Astrocyte of the hippocampus (primary cell): ENCODE data around the gene HTR2A.
A peak's percentile ranks its signal among the peaks of the same experiment; 100 is the strongest.
"Not testable (repeated sequence)": the region's sequence is repeated elsewhere in the genome, so short reads cannot be mapped to it uniquely, and the experiment has no call there.

ENCODE experiments used
- DNase-seq: peaks from one replicate; pipeline ENCODE4 v3.0.0; 2011; ENCODE audit warnings: low read depth, low spot score

HTR2A gene

GRCh38 chr13:46812301-46812797 is 84.5 kb downstream of the HTR2A start:
- no peak for DNase-seq

- no peak for DNase-seq
These were observed 86.4 kb downstream of the HTR2A start for GRCh38 chr13:46810440-46810839.

GRCh38 chr13:46804921-46805320 is 91.9 kb downstream of the HTR2A start:
- DNase-seq, result not testable (repeated sequence)

GRCh38 chr13:46804391-46804815 is 92.5 kb downstream of the HTR2A start:
- peak; percentile 93 for DNase-seq

GRCh38 chr13:46803586-46803985 is 93.3 kb downstream of the HTR2A start:
- DNase-seq, result peak; percentile 16

- DNase-seq, result no peak
These were observed 95.0 kb downstream of the HTR2A start for GRCh38 chr13:46801858-46802257.

GRCh38 chr13:46799139-46799538 is 97.7 kb downstream of the HTR2A start:
- no peak for DNase-seq

GRCh38 chr13:46797501-46798237 is 99.2 kb downstream of the HTR2A start:
- no peak for DNase-seq

GRCh38 chr13:46796515-46797474 is 100.1 kb downstream of the HTR2A start, which contains the start of gene ESD:
TSS of gene ESD (minus strand) at chr13:46797161. CDS start at chr13:46791413, 5,748 bp downstream.
- peak; percentile 96 for DNase-seq

- no peak for DNase-seq
These were observed 100.7 kb downstream of the HTR2A start for GRCh38 chr13:46796129-46796514.

GRCh38 chr13:46795321-46795720 is 101.5 kb downstream of the HTR2A start:
- peak; percentile 25 for DNase-seq

- no peak for DNase-seq
These were observed 113.3 kb downstream of the HTR2A start for GRCh38 chr13:46783504-46783903.

GRCh38 chr13:46782691-46783090 is 114.2 kb downstream of the HTR2A start:
- DNase-seq, result no peak

- no peak for DNase-seq
These were observed 114.8 kb downstream of the HTR2A start for GRCh38 chr13:46782066-46782465.
